GM23338 (cell line): Measurements from ENCODE around the gene KRT12.

ENCODE experiments used
- EZH2 ChIP-seq: fragments of 200-600 bp; sonication (generic); IDR thresholded peaks from one replicate; pipeline ENCODE4 v1.8.0; 2017; ENCODE audit warnings: antibody characterized with exemption, mild to moderate bottlenecking, low read depth; ENCODE audit not compliant: unreplicated experiment
- EZH2phosphoT487 ChIP-seq: fragments of 200-600 bp; sonication (generic); IDR thresholded peaks from one replicate; pipeline ENCODE4 v1.8.1; 2018; ENCODE audit warnings: antibody characterized with exemption; ENCODE audit not compliant: unreplicated experiment
- NANOG ChIP-seq: IDR thresholded peaks from 2 replicates; pipeline ENCODE4 v1.6.1; 2016; ENCODE audit warnings: antibody characterized with exemption, borderline replicate concordance
- POLR2AphosphoS5 ChIP-seq: IDR thresholded peaks from 2 replicates; pipeline ENCODE4 v1.6.1; 2016; ENCODE audit warnings: antibody characterized with exemption, low read depth
- TF ChIP-seq, protein P1 (sequence below): IDR thresholded peaks from one replicate; pipeline ENCODE4 v1.6.1; 2018; ENCODE audit warnings: antibody characterized with exemption; ENCODE audit not compliant: unreplicated experiment
- TF ChIP-seq, protein P2 (sequence below), 2 experiments: fragments of 200-600 bp in 1 of 2; sonication (generic) in 1 of 2; conservative IDR thresholded peaks; 2 replicates each; pipeline versions ENCODE4 v1.5.1 to v1.6.1; 2016 to 2017; ENCODE audit warnings: antibody characterized with exemption in 2 of 2, low read depth in 2 of 2, mild to moderate bottlenecking in 2 of 2, moderate library complexity in 1 of 2
- TF ChIP-seq, protein P3 (sequence below): IDR thresholded peaks from 2 replicates; pipeline ENCODE4 v1.6.1; 2016; ENCODE audit warnings: antibody characterized with exemption

DNA sequence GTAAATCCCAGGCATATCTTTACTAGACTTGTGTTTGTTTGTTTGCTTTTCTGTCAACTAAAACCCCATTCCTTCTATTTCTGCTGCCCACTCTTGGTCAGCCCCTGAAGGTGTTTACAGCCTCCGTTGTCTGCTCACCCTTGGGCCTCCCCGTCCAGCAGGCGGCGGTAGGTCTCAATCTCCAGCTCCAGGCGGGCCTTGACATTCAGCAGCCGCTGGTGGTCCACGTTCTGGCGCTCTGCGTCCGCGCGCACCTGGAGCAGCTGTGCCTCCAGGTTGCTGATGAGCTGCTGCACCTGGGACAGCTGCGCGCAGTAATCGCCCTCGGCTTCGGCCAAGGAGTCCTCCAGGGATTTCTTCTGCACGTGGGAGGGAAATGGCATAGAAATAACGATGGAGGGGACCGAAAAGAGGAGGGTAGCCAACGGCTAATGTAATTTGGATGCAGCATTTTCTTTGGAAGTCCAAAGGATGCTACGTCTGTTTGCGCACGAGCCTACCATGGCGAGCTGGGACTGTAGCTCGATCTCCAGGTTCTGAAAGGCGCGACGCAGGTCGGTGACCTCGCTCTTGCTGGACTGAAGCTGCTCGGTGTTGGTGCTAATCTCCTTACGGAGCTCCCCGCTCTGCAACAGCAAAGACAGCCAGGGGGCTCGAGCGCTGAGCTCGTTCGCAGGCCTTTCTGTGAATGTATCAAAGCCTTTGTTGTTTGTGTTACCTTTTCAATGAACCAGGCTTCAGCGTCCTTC is 3.9 kb downstream of the KRT12 start:
- TF ChIP-seq, protein P1, sequence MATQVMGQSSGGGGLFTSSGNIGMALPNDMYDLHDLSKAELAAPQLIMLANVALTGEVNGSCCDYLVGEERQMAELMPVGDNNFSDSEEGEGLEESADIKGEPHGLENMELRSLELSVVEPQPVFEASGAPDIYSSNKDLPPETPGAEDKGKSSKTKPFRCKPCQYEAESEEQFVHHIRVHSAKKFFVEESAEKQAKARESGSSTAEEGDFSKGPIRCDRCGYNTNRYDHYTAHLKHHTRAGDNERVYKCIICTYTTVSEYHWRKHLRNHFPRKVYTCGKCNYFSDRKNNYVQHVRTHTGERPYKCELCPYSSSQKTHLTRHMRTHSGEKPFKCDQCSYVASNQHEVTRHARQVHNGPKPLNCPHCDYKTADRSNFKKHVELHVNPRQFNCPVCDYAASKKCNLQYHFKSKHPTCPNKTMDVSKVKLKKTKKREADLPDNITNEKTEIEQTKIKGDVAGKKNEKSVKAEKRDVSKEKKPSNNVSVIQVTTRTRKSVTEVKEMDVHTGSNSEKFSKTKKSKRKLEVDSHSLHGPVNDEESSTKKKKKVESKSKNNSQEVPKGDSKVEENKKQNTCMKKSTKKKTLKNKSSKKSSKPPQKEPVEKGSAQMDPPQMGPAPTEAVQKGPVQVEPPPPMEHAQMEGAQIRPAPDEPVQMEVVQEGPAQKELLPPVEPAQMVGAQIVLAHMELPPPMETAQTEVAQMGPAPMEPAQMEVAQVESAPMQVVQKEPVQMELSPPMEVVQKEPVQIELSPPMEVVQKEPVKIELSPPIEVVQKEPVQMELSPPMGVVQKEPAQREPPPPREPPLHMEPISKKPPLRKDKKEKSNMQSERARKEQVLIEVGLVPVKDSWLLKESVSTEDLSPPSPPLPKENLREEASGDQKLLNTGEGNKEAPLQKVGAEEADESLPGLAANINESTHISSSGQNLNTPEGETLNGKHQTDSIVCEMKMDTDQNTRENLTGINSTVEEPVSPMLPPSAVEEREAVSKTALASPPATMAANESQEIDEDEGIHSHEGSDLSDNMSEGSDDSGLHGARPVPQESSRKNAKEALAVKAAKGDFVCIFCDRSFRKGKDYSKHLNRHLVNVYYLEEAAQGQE, result no peak
- TF ChIP-seq, protein P2, sequence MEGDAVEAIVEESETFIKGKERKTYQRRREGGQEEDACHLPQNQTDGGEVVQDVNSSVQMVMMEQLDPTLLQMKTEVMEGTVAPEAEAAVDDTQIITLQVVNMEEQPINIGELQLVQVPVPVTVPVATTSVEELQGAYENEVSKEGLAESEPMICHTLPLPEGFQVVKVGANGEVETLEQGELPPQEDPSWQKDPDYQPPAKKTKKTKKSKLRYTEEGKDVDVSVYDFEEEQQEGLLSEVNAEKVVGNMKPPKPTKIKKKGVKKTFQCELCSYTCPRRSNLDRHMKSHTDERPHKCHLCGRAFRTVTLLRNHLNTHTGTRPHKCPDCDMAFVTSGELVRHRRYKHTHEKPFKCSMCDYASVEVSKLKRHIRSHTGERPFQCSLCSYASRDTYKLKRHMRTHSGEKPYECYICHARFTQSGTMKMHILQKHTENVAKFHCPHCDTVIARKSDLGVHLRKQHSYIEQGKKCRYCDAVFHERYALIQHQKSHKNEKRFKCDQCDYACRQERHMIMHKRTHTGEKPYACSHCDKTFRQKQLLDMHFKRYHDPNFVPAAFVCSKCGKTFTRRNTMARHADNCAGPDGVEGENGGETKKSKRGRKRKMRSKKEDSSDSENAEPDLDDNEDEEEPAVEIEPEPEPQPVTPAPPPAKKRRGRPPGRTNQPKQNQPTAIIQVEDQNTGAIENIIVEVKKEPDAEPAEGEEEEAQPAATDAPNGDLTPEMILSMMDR (conservative IDR thresholded peaks at IDR 0.05; ENCODE audit: low read depth in 2 of 2), result peak; percentile 79 to 91
- TF ChIP-seq EZH2phosphoT487 (no peak), EZH2 (no peak), NANOG (no peak), POLR2AphosphoS5 (no peak)
- TF ChIP-seq, protein P3, sequence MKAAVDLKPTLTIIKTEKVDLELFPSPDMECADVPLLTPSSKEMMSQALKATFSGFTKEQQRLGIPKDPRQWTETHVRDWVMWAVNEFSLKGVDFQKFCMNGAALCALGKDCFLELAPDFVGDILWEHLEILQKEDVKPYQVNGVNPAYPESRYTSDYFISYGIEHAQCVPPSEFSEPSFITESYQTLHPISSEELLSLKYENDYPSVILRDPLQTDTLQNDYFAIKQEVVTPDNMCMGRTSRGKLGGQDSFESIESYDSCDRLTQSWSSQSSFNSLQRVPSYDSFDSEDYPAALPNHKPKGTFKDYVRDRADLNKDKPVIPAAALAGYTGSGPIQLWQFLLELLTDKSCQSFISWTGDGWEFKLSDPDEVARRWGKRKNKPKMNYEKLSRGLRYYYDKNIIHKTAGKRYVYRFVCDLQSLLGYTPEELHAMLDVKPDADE, result no peak
